Activated naive CD8-positive, alpha-beta T cell (primary cell): ENCODE measurements around the gene RAPGEF5.

Experiments used
- H3K27ac Mint-ChIP-seq: one replicate; pipeline ENCODE4 v1.8.0; 2021; ENCODE audit warnings: mixed read lengths
- H3K27me3 Mint-ChIP-seq: one replicate; pipeline ENCODE4 v1.8.0; 2021; ENCODE audit warnings: mixed read lengths
- H3K36me3 Mint-ChIP-seq: one replicate; pipeline ENCODE4 v1.8.0; 2021; ENCODE audit warnings: mixed read lengths
- H3K4me1 Mint-ChIP-seq: one replicate; pipeline ENCODE4 v1.8.0; 2021; ENCODE audit warnings: low read depth, mixed read lengths
- H3K4me3 Mint-ChIP-seq: one replicate; pipeline ENCODE4 v1.8.0; 2021; ENCODE audit warnings: mild to moderate bottlenecking, mixed read lengths
- H3K9me3 Mint-ChIP-seq: one replicate; pipeline ENCODE4 v1.8.0; 2021; ENCODE audit warnings: low read depth, mixed read lengths

RAPGEF5 gene

DNA sequence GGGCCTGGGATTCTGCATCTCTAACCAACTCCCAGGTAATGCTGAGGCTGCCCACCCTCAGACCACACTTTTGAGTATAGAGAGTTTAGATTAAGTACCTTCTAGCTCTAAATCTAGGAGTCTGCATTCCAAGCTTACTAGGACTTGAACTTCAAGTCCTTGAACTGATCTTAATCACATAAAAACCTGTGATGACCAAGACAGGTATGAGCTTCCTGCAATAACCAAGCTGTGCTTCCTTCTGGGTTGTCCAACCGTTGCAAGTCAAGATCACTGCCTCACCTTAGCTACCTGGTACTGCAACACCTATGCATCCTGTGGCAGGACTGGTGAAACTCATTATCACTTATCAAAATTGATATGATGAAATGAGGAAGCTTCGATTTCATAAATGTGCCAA, 32.9 kb upstream of the RAPGEF5 start:
- H3K4me1 Mint-ChIP-seq = no peaks in the 10 kb centered on the region
- peaks cover 3% of the 10 kb centered on the region for H3K9me3 Mint-ChIP-seq
- no peak overlapping the region for H3K4me3 Mint-ChIP-seq
- H3K36me3 Mint-ChIP-seq = no peaks in the 10 kb centered on the region
- no peak overlapping the region for H3K27ac Mint-ChIP-seq
- no peaks in the 10 kb centered on the region for H3K27me3 Mint-ChIP-seq

DNA sequence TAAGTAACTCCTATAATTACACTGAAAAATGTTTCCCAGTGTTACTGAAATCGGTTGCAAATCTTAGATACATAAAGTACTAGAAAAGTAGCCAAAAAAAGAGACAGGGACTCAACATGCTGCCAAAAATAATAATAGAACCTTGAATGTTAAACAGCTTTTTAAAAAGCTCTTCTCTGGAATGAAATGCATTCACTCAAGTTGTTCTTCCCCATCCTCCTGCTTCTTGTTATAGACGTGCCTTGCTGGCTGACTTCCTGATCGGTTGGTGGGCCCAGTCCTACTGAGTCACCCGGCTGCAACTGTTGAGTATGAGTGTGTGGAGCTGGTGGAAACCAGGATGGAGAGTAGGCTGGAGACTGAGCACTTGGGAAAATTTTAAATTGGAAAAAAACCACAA, 30.6 kb upstream of the RAPGEF5 start:
- no peaks in the 10 kb centered on the region for H3K36me3 Mint-ChIP-seq
- H3K27me3 Mint-ChIP-seq = peaks cover 2% of the 10 kb centered on the region
- no peak overlapping the region for H3K27ac Mint-ChIP-seq
- peaks cover 3% of the 10 kb centered on the region for H3K9me3 Mint-ChIP-seq
- H3K4me3 Mint-ChIP-seq = no peak overlapping the region
- H3K4me1 Mint-ChIP-seq = no peaks in the 10 kb centered on the region

DNA sequence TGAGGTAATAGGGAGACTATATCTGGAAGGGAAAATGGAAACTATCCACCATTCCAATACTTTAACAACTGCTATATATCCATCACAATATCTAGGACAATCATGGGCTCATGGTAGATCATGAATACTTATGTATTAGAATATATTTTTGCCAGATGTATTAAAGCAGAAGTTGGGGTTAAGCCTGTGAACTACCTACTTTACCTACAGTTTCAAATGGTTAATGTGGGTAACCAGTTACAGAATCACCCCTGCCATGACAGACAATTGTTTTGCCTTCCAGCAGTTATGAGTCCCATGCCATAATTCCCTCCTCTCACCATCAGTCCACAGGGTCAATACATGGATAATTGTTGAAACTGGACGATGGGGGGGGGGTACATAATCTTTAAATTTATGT, 29.9 kb upstream of the RAPGEF5 start:
- no peak overlapping the region for H3K4me3 Mint-ChIP-seq
- H3K4me1 Mint-ChIP-seq = no peaks in the 10 kb centered on the region
- no peak overlapping the region for H3K27ac Mint-ChIP-seq
- peaks cover 3% of the 10 kb centered on the region for H3K9me3 Mint-ChIP-seq
- H3K36me3 Mint-ChIP-seq = no peaks in the 10 kb centered on the region
- peaks cover 2% of the 10 kb centered on the region for H3K27me3 Mint-ChIP-seq

- Mint-ChIP-seq H3K27me3 (peaks cover 2% of the 10 kb centered on the region), H3K27ac (no peak overlapping the region), H3K9me3 (peaks cover 3% of the 10 kb centered on the region), H3K36me3 (no peaks in the 10 kb centered on the region), H3K4me1 (no peaks in the 10 kb centered on the region), H3K4me3 (no peak overlapping the region)
These were observed 29.4 kb upstream of the RAPGEF5 start for GRCh38 chr7:22386206-22386858.

DNA sequence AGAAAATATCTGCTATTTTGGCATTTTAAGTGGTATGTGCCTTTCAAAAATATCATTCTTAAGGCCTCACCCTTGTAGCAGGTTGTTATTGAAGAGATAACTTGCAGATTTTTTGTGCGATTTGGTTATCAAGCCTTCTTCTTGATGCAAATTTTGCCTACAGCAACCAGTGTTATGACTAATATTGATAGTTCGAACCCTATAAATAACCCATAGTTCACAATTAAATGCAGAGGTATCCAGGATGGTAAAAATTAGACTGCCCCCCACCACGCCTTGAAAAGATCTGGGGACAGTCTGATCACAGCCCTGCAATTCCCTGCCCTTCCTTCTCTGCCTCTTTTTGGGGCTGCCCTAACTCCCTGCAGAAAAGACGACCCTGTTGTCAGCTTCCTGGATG, 28.4 kb upstream of the RAPGEF5 start:
- Mint-ChIP-seq H3K9me3 (peaks cover 3% of the 10 kb centered on the region), H3K4me3 (no peak overlapping the region), H3K36me3 (no peaks in the 10 kb centered on the region), H3K4me1 (no peaks in the 10 kb centered on the region), H3K27ac (no peak overlapping the region), H3K27me3 (peaks cover 2% of the 10 kb centered on the region)

DNA sequence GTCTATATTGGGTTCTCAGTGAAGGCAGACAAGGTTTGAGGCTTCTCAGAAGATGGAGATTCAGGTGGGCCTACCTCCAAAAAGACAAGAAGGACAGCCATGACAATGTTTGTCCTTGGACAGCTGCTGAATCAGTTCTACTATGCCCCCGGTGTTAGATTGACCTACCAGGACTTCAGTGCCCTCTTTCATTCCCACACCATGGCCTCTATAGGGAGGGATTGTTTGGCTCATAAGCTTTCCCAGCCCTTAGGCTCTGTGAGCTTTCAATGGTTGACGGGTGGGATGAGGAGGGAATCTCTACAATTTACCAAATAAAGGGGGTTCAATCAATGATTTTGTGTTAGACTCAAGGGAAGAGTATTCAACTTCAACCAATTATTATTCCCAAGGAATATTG, 23.4 kb upstream of the RAPGEF5 start:
- Mint-ChIP-seq H3K4me3 (no peak overlapping the region), H3K4me1 (no peaks in the 10 kb centered on the region), H3K27me3 (peaks cover 2% of the 10 kb centered on the region), H3K36me3 (no peaks in the 10 kb centered on the region), H3K9me3 (no peaks in the 10 kb centered on the region), H3K27ac (no peak overlapping the region)

DNA sequence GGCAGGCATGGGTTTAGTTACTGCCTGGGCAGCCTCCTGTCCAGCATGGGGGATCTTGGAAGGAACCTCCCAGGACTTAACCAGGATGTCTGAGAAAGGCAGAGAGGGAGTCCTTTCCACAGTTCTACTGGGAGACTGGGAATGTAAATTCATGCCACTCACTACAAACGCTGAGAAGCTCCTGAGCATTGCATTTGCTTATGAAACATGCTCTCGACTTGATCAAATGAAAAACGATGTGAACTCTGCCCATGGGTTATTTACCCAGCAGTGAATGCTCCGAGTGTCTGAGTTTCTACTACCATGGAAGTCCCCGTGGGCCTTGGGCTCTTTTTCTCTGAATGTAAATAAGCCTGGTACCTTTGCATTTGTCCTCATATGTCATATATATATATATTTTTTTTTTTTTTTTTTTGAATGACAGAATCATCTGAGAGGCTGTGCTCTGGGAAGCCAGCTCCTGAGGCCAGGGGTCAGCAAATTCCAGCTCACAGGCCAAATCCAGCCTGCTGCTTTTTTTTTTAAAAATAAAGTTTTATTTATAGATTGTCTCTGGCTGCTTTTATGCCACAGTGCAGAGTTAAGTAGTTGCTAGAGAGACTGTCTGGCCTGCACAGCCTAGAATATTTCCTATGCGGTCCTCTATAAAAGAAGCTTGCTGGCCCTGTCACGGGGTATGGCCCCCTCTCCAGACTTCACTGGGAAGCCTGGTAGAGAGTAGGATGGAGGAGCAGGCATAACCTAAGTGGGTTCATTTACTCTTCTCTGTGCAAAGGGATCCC, 21.4 kb upstream of the RAPGEF5 start:
- Mint-ChIP-seq H3K27me3 (no peaks in the 10 kb centered on the region), H3K27ac (no peak overlapping the region), H3K4me3 (no peak overlapping the region), H3K36me3 (no peaks in the 10 kb centered on the region), H3K9me3 (no peaks in the 10 kb centered on the region), H3K4me1 (no peaks in the 10 kb centered on the region)

- no peaks in the 10 kb centered on the region for H3K27me3 Mint-ChIP-seq
- H3K9me3 Mint-ChIP-seq = no peaks in the 10 kb centered on the region
- H3K27ac Mint-ChIP-seq = no peak overlapping the region
- H3K36me3 Mint-ChIP-seq = no peaks in the 10 kb centered on the region
- H3K4me3 Mint-ChIP-seq = no peak overlapping the region
- H3K4me1 Mint-ChIP-seq = no peaks in the 10 kb centered on the region
These were observed 20.7 kb upstream of the RAPGEF5 start for GRCh38 chr7:22377703-22378102.

DNA sequence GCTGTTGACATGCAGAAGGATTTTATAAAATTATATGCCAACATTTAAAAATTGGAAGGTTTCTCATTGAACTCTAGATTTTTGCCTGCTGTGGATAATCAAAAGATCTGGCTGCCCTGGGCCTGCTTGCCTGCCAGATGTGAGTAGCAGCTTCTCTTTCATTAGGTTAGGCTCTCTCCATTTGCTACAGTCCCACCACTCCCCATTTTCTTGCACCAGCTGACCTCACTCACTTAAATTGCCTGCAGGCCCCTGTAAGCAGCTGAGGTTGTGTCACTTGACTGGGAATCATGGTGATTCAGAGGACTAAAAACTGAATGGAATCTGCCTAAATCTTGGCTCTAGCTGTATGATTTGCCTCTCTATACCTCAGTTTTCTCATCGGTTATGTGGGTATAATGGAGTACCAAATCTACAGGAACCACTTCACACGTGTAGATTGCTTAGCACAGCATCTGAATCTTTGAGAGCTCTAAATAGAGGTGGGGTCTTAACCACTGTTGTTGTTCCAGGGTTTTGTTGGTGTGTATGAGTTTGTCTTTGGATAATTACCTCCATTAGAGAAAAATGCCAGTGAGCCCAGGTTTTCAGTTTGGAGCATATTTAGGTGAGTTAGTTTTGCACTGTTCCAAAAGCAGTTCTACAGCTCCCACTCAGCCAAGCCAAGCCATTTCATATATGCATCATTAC, 18.6 kb upstream of the RAPGEF5 start:
- H3K4me3 Mint-ChIP-seq = no peak overlapping the region

DNA sequence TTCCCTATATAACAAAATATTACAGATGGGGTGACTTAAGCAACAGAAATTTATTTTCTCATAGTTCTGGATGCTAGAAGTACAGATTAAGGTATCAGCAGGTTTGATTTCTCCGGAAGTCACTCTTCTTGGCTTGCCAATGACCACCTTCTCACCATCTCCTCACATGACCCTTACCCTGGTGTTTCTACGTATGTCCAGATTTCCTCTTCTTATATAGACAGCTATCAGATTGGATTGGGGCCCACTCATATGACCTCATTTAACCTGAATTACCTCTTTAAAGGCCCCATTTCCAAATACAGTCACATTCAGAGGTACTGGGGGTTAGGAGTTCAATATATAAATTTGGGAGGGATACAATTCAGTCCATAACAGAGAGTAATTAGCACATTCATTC, 17.0 kb upstream of the RAPGEF5 start:
- no peak overlapping the region for H3K4me3 Mint-ChIP-seq
- H3K36me3 Mint-ChIP-seq = no peaks in the 10 kb centered on the region
- H3K27ac Mint-ChIP-seq = no peak overlapping the region
- no peaks in the 10 kb centered on the region for H3K27me3 Mint-ChIP-seq
- H3K4me1 Mint-ChIP-seq = no peaks in the 10 kb centered on the region
- no peaks in the 10 kb centered on the region for H3K9me3 Mint-ChIP-seq

More for the DNA sequence above, 18.6 kb upstream of the RAPGEF5 start:
- H3K27me3 Mint-ChIP-seq = no peaks in the 10 kb centered on the region
- no peaks in the 10 kb centered on the region for H3K9me3 Mint-ChIP-seq
- H3K4me1 Mint-ChIP-seq = no peaks in the 10 kb centered on the region
- H3K27ac Mint-ChIP-seq = no peak overlapping the region
- H3K36me3 Mint-ChIP-seq = no peaks in the 10 kb centered on the region

DNA sequence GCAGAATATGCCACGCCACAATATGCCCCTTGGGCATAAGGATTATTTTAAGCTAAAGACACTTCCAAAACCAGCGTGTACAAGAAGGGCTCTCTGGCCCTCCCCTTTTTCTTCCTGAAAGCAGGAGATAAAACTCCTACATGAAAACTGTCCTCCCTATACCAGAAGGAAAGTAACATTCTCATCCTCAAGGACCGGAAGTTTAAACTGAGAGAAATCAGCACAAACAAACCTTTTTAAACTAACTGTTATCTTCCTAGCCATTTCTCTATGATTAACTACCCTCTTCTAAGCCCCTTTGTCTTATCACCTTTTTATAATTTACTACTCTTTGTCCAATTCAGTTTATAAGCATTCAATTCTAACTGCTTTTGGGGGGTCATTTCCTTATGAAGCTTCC, 16.4 kb upstream of the RAPGEF5 start:
- H3K27ac Mint-ChIP-seq = no peak overlapping the region
- H3K9me3 Mint-ChIP-seq = no peaks in the 10 kb centered on the region
- H3K27me3 Mint-ChIP-seq = peaks cover 2% of the 10 kb centered on the region
- H3K4me1 Mint-ChIP-seq = no peaks in the 10 kb centered on the region
- H3K36me3 Mint-ChIP-seq = no peaks in the 10 kb centered on the region
- no peak overlapping the region for H3K4me3 Mint-ChIP-seq

GRCh38 chr7:22372863-22373262, 15.9 kb upstream of the RAPGEF5 start:
- peaks cover 2% of the 10 kb centered on the region for H3K27me3 Mint-ChIP-seq
- H3K4me3 Mint-ChIP-seq = no peak overlapping the region
- H3K27ac Mint-ChIP-seq = no peak overlapping the region
- no peaks in the 10 kb centered on the region for H3K4me1 Mint-ChIP-seq
- H3K36me3 Mint-ChIP-seq = no peaks in the 10 kb centered on the region
- H3K9me3 Mint-ChIP-seq = no peaks in the 10 kb centered on the region

- Mint-ChIP-seq H3K36me3 (no peaks in the 10 kb centered on the region), H3K4me1 (no peaks in the 10 kb centered on the region), H3K27me3 (peaks cover 2% of the 10 kb centered on the region), H3K4me3 (no peak overlapping the region), H3K9me3 (no peaks in the 10 kb centered on the region), H3K27ac (no peak overlapping the region)
These were observed 14.9 kb upstream of the RAPGEF5 start for GRCh38 chr7:22371878-22372277.

GRCh38 chr7:22364900-22365299, 7.9 kb upstream of the RAPGEF5 start:
- Mint-ChIP-seq H3K27ac (no peak overlapping the region), H3K9me3 (no peaks in the 10 kb centered on the region), H3K4me1 (no peaks in the 10 kb centered on the region), H3K27me3 (peaks cover 2% of the 10 kb centered on the region), H3K36me3 (no peaks in the 10 kb centered on the region), H3K4me3 (no peak overlapping the region)

GRCh38 chr7:22363756-22364422, 6.9 kb upstream of the RAPGEF5 start:
- H3K27ac Mint-ChIP-seq = no peak overlapping the region
- H3K36me3 Mint-ChIP-seq = no peaks in the 10 kb centered on the region
- H3K4me1 Mint-ChIP-seq = no peaks in the 10 kb centered on the region
- no peak overlapping the region for H3K4me3 Mint-ChIP-seq
- peaks cover 2% of the 10 kb centered on the region for H3K27me3 Mint-ChIP-seq
- H3K9me3 Mint-ChIP-seq = no peaks in the 10 kb centered on the region
